Body of pancreas (tissue), 4 donors: ENCODE results near the gene GPR37.

Experiments used
- POLR2A ChIP-seq, 3 donors: fragments of 450-650 bp; IDR thresholded peaks; one replicate each; pipeline ENCODE4 v1.6.1; 2016; ENCODE audit warnings: antibody characterized with exemption in 3 of 3, mild to moderate bottlenecking in 2 of 3
- TF ChIP-seq, protein P1 (sequence below), 7 experiments: fragments of 450-650 bp in 4 of 7; fragments of 200-600 bp in 3 of 7; sonication (generic) in 3 of 7; IDR thresholded peaks; one replicate each; pipeline ENCODE4 v1.5.1; 2016 to 2019; ENCODE audit warnings: antibody characterized with exemption in 7 of 7

DNA sequence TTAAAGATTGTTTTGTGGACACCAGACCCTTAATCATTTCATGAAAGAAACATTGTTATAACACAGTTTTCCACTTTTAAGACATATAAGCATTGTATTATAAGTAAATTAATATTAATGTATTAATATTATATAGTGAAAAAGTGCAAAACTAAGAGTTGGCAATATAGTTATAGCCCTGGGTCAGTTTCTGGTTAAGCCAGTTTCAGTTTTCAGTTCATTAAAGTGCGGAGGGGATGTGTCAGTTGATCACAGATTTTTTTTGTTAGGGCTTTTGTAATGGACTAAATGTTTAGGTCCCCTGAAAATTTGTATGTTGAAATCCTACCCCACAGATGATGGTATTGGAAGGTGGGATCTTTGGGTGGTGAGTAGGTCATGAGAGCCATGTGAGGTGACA, 45.7 kb upstream of the GPR37 start:
- TF ChIP-seq, protein P1, sequence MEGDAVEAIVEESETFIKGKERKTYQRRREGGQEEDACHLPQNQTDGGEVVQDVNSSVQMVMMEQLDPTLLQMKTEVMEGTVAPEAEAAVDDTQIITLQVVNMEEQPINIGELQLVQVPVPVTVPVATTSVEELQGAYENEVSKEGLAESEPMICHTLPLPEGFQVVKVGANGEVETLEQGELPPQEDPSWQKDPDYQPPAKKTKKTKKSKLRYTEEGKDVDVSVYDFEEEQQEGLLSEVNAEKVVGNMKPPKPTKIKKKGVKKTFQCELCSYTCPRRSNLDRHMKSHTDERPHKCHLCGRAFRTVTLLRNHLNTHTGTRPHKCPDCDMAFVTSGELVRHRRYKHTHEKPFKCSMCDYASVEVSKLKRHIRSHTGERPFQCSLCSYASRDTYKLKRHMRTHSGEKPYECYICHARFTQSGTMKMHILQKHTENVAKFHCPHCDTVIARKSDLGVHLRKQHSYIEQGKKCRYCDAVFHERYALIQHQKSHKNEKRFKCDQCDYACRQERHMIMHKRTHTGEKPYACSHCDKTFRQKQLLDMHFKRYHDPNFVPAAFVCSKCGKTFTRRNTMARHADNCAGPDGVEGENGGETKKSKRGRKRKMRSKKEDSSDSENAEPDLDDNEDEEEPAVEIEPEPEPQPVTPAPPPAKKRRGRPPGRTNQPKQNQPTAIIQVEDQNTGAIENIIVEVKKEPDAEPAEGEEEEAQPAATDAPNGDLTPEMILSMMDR (IDR thresholded peaks at IDR 0.05), result no peak
- TF ChIP-seq POLR2A (IDR thresholded peaks at IDR 0.05), result no peak
